Measurements from ENCODE around the gene STRIT1.
"Not testable (repeated sequence)": the region's sequence is repeated elsewhere in the genome, so short reads cannot be mapped to it uniquely, and the experiment has no call there.

The STRIT1 gene

DNA sequence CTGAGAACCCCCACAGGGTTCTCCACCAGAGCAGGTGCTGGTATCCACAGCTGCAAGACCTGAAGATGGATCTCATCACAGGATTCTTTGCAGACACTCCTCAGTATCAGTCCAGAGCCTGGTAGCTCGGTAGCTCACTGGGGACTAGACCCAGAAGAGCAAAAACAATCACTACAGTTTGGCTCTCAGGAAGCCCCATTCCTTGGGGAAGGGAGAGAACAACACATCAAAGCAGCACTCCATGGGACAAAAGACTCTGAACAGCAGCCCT lies 22.2 kb downstream of the STRIT1 start:
- no peak for DNase-seq (ENCODE audit: low read depth in 4 of 4, low spot score in 1 of 4)

- DNase-seq (ENCODE audit: low read depth in 4 of 4, low spot score in 1 of 4), result no peak
Measured at GRCh38 chr3:155270485-155271342, 22.8 kb downstream of the STRIT1 start.

GRCh38 chr3:155270063-155270462 lies 23.4 kb downstream of the STRIT1 start:
- DNase-seq (ENCODE audit: low read depth in 4 of 4, low spot score in 1 of 4), result no peak

- not testable (repeated sequence) for DNase-seq (ENCODE audit: low read depth in 4 of 4, low spot score in 1 of 4)
Measured at GRCh38 chr3:155262855-155263254, 30.6 kb downstream of the STRIT1 start.

GRCh38 chr3:155262295-155262694 lies 31.2 kb downstream of the STRIT1 start:
- no peak for DNase-seq (ENCODE audit: low read depth in 4 of 4, low spot score in 1 of 4)

DNA sequence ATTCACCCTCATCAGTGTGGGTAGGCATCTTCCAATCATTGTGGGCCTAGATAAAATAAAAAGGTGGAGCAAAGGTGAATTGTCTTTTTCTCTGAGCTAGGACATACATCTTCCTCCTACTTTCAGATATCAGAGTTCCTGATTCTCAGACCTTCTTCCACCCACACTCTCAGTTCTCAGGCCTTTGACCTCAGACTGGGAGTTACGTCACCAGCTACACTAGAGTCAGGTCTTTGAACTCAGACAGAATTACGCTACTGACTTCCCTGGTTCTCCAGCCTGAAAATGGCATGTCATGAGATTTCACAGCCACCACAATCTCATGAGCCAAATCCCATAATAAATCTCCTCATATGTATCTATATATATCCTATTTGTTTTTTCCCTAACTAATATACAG lies 39.0 kb downstream of the STRIT1 start:
- no peak for DNase-seq (ENCODE audit: low read depth in 4 of 4, low spot score in 1 of 4)

DNA sequence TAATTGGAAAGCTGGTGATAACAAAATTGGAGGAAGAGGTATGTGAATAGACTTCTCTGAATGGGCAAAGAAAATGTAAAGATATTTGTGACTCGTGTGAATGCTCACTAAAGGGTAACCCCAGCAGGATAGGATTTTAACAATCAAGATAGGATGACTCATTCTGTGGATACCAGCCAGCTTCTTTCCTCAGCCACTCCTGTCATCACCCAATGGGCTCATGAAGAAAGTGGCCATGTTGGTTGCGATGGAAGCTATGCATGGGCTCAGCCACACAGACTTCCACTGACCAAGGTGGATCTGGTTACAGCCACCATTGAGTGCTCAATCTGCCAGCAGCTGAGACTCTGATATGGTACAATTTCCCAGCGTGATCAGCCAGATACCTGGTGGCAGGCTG lies 40.9 kb downstream of the STRIT1 start:
- no peak for DNase-seq (ENCODE audit: low read depth in 4 of 4, low spot score in 1 of 4)

DNA sequence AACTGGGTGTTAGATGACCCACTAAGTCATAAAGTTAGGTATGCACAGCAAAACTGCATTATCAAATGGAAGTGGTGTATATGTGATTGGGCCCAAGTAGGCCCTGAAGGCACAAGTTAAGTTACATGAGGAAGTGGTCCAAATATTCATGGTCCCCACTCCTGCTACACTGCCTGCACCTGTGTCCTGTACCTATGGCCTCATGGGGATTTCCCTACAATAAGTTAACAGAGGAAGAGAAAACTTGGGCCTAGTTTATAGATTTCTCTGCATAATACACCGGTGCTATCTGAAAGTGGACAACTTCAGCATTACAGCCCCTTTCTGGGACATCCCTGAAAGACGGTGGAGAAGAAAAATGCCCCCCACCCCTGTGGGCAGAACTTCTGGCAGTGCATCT lies 41.5 kb downstream of the STRIT1 start:
- DNase-seq (ENCODE audit: low read depth in 4 of 4, low spot score in 1 of 4), result no peak

GRCh38 chr3:155248531-155249187 lies 44.8 kb downstream of the STRIT1 start:
- no peak for DNase-seq (ENCODE audit: low read depth in 4 of 4, low spot score in 1 of 4)

GRCh38 chr3:155244699-155245098 lies 48.8 kb downstream of the STRIT1 start:
- DNase-seq (ENCODE audit: low read depth in 4 of 4, low spot score in 1 of 4), result no peak

GRCh38 chr3:155244216-155244615 lies 49.3 kb downstream of the STRIT1 start:
- DNase-seq (ENCODE audit: low read depth in 4 of 4, low spot score in 1 of 4), result no peak

DNA sequence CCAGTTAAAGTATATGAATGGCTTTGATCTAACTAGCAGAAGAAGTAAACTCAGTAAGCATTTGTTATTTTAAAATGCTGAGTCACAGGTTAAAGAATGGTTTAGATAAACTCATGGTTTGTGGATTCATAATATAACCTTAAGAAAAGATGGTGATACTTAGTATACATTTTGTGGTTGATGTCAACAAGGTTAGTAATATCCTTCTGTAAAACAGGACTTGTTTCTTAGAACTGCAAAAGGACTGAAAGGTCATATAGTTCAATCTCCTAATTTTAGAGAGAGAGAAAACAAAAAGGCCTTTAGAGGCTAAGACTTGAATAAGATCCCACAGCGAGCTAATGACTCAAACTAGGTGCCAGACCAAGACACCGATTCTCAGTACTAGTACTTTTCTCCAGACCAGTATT lies 50.0 kb downstream of the STRIT1 start:
- no peak for DNase-seq (ENCODE audit: low read depth in 4 of 4, low spot score in 1 of 4)

DNA sequence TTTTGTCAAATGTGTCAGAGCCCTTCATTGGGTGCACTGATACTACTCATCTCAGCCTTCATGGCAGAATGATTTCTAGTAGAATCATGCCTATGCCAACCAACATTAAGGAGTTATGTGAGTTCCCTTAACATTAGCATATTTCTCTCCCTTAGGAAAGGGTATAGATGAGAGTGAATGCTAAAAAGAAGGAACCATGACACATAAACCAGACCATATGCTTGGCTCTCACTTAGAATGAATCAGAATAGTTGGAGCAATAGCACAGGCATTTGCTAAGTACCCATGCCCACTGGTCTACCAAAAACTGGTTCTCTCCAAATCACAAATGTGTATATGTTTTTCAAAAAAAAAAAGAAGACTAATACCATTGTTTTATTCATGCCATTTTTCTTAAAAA lies 51.1 kb downstream of the STRIT1 start:
- DNase-seq (ENCODE audit: low read depth in 4 of 4, low spot score in 1 of 4), result no peak

DNA sequence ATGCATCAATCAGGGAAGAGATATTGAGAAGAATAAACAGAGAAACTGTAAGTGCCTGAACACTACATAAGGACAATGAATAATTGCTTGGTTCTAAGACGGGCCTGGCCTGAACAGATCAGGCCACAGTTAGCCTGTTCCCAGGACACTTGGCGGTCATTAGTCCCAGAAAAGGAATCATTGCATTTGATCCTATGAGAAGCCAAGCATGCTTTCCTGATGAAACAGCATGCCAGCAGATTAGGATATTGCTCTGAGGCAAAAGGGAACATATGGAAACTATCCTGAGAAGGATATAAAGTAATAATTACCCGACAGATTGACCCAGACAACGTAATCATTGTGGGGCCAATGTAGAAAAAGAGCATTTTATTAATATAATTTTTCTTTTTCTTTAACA lies 51.9 kb downstream of the STRIT1 start:
- DNase-seq (ENCODE audit: low read depth in 4 of 4, low spot score in 1 of 4), result no peak
